Astrocyte (in vitro differentiated cells and primary cell): Measurements from ENCODE around the gene APOBEC3B. TPM values are rescaled to one million over a fixed set of nuclear protein-coding genes. Genes with fewer than 3 reads are reported as not detected.

ENCODE experiments used
- DNase-seq: peaks from one replicate; pipeline ENCODE4 v3.0.0-alpha.2; 2010; ENCODE audit warnings: low read depth
- FAIRE-seq: peaks from 2 replicates; lab custom pipeline; 2011; peaks lifted over from hg19 to GRCh38; lab: Jason Lieb, UNC
- H2AFZ ChIP-seq: 2 replicates; pipeline ENCODE4 v1.6.0; 2012; ENCODE audit warnings: low read depth, low read length, inconsistent platforms
- H3K27ac ChIP-seq: 2 replicates; pipeline ENCODE4 v1.5.1; 2011; ENCODE audit warnings: low read depth, low read length, inconsistent platforms
- H3K27me3 ChIP-seq: 2 replicates; pipeline ENCODE4 v1.6.0; 2011; ENCODE audit warnings: low read length, inconsistent platforms; ENCODE audit not compliant: insufficient read depth
- H3K36me3 ChIP-seq: 2 replicates; pipeline ENCODE4 v1.5.1; 2011; ENCODE audit warnings: low read length, inconsistent platforms; ENCODE audit not compliant: insufficient read depth
- H3K4me1 ChIP-seq: 2 replicates; pipeline ENCODE4 v1.5.1; 2011; ENCODE audit warnings: low read length, inconsistent platforms; ENCODE audit not compliant: insufficient read depth
- H3K4me2 ChIP-seq: 2 replicates; pipeline ENCODE4 v1.6.0; 2012; ENCODE audit warnings: low read length, inconsistent platforms
- H3K4me3 ChIP-seq: 2 replicates; pipeline ENCODE4 v1.5.1; 2011; ENCODE audit warnings: low read depth, mild to moderate bottlenecking, low read length, inconsistent platforms; ENCODE audit not compliant: insufficient read depth
- H3K79me2 ChIP-seq: 2 replicates; pipeline ENCODE4 v1.6.0; 2012; ENCODE audit warnings: mild to moderate bottlenecking, low read length, inconsistent platforms; ENCODE audit not compliant: insufficient read depth
- H3K9ac ChIP-seq: 2 replicates; pipeline ENCODE4 v1.6.0; 2012; ENCODE audit warnings: mild to moderate bottlenecking, low read length, inconsistent platforms
- H3K9me3 ChIP-seq: 2 replicates; pipeline ENCODE4 v1.5.1; 2012; ENCODE audit warnings: low read depth, mild to moderate bottlenecking, low read length, inconsistent platforms; ENCODE audit not compliant: insufficient read depth
- H4K20me1 ChIP-seq: 2 replicates; pipeline ENCODE4 v1.6.0; 2012; ENCODE audit warnings: low read length, inconsistent platforms; ENCODE audit not compliant: insufficient read depth
- H3K27ac Mint-ChIP-seq: one replicate; pipeline ENCODE4 v1.8.0; 2021; ENCODE audit warnings: mild to moderate bottlenecking, mixed read lengths; ENCODE audit not compliant: unreplicated experiment
- H3K27me3 Mint-ChIP-seq: one replicate; pipeline ENCODE4 v1.8.0; 2021; ENCODE audit warnings: low read depth, mixed read lengths; ENCODE audit not compliant: unreplicated experiment
- H3K36me3 Mint-ChIP-seq: one replicate; pipeline ENCODE4 v1.8.0; 2021; ENCODE audit warnings: low read depth, mixed read lengths; ENCODE audit not compliant: unreplicated experiment
- H3K4me1 Mint-ChIP-seq: one replicate; pipeline ENCODE4 v1.8.0; 2021; ENCODE audit warnings: low read depth, mixed read lengths; ENCODE audit not compliant: unreplicated experiment
- H3K4me3 Mint-ChIP-seq: one replicate; pipeline ENCODE4 v1.8.0; 2021; ENCODE audit warnings: mild to moderate bottlenecking, moderate library complexity, mixed read lengths; ENCODE audit not compliant: unreplicated experiment
- H3K9me3 Mint-ChIP-seq: one replicate; pipeline ENCODE4 v1.8.0; 2021; ENCODE audit warnings: mild to moderate bottlenecking, mixed read lengths; ENCODE audit not compliant: unreplicated experiment
- EZH2 ChIP-seq: IDR thresholded peaks from 2 replicates; pipeline ENCODE4 v1.6.1; 2012; ENCODE audit warnings: mild to moderate bottlenecking, low read length, inconsistent platforms; ENCODE audit not compliant: insufficient read depth
- total RNA-seq: library from RNA; stranded (reverse); gene quantifications from 2 replicates; pipeline ENCODE4 v1.2.1, GENCODE V29; 2021
- TF ChIP-seq, protein P1 (sequence below): IDR thresholded peaks from 2 replicates; pipeline ENCODE4 v1.5.1; 2011; ENCODE audit warnings: low read depth, mild to moderate bottlenecking, inconsistent platforms, low read length, moderate library complexity; ENCODE audit not compliant: insufficient read depth

APOBEC3B gene
- total RNA-seq, 1 donor from 2014 or later: 3.0 TPM

DNA sequence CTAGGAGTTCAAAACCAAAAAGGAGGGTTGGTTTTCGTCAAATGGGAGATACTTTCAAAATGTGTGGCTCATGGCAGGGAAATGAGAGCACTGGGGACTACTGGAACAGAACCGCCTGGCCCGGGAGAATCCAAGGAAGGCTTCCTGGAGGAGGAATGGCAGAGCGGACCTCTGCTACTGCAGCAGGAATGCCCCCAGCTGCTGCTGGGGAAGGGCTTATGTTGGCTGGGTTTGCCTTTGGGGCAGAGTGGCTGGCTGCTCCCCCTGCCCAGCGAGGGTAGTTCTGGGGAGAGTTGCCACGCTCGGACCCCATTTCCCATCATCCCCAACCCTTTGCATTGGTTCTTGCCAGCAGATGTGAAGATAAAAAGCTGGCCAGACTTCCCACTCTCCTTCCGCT is 35.4 kb upstream of the APOBEC3B start:
- FAIRE-seq (no peak), DNase-seq (no peak)
- no peak overlapping the region for H3K9ac ChIP-seq
- peaks cover 52% of the 10 kb centered on the region for H3K27me3 ChIP-seq
- no peaks in the 10 kb centered on the region for H3K9me3 ChIP-seq
- Mint-ChIP-seq H3K27me3 (peaks cover 78% of the 10 kb centered on the region), H3K36me3 (no peaks in the 10 kb centered on the region), H3K27ac (no peak overlapping the region), H3K4me1 (peaks cover under 1% of the 10 kb centered on the region), H3K4me3 (no peak overlapping the region), H3K9me3 (peaks cover 4% of the 10 kb centered on the region)
- H3K4me1 ChIP-seq: no peaks in the 10 kb centered on the region
- H3K4me3 ChIP-seq: no peak overlapping the region
- H4K20me1 ChIP-seq: no peaks in the 10 kb centered on the region
- no peak overlapping the region for H2AFZ ChIP-seq
- H3K36me3 ChIP-seq: no peaks in the 10 kb centered on the region
- H3K4me2 ChIP-seq: no peak overlapping the region
- TF ChIP-seq, protein P1, sequence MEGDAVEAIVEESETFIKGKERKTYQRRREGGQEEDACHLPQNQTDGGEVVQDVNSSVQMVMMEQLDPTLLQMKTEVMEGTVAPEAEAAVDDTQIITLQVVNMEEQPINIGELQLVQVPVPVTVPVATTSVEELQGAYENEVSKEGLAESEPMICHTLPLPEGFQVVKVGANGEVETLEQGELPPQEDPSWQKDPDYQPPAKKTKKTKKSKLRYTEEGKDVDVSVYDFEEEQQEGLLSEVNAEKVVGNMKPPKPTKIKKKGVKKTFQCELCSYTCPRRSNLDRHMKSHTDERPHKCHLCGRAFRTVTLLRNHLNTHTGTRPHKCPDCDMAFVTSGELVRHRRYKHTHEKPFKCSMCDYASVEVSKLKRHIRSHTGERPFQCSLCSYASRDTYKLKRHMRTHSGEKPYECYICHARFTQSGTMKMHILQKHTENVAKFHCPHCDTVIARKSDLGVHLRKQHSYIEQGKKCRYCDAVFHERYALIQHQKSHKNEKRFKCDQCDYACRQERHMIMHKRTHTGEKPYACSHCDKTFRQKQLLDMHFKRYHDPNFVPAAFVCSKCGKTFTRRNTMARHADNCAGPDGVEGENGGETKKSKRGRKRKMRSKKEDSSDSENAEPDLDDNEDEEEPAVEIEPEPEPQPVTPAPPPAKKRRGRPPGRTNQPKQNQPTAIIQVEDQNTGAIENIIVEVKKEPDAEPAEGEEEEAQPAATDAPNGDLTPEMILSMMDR: no peak
- no peak for TF ChIP-seq EZH2
- H3K27ac ChIP-seq: no peak overlapping the region
- no peaks in the 10 kb centered on the region for H3K79me2 ChIP-seq

DNA sequence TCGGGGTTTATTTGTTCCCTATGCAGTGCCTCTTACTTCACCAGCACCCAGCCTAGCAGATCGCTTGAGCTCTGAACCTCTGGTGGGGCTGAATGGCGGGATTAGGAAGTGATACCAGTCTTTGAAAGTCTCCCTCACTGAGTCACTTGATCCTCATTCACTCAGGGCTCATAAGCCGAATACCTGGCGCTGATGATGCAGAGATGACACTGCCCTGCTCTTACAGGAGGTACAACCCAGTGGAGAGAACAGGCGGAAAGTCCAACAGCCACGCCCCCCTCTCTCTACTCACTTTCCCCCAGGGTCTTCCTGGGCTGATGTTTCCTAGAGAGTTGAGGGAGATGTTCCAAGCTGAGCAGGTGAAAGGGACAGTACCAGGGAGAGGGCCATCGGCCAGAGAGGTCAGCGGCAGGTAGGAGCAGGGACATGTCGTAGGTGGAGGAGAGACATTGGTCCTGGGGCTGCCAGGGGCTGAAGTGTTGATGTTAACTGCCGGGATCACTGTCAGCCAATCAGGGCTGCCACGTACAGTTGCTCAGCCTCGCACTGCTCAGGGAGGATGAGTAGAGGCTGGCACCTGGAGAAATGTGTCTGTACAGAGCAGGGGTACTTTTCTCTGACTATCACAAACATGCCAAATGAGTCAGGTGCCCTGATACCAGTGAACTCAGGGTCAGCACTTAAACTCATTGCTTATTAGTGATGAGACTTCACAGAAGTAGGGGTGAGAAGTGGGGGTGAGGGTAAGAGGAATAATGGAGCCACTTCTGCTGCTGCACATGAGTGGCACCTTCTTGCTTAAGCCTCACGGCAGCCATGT is 34.6 kb upstream of the APOBEC3B start:
- no peak overlapping the region for H3K4me3 ChIP-seq
- no peaks in the 10 kb centered on the region for H3K79me2 ChIP-seq
- no peaks in the 10 kb centered on the region for H4K20me1 ChIP-seq
- DNase-seq (no peak), FAIRE-seq (no peak)
- Mint-ChIP-seq H3K27ac (no peak overlapping the region), H3K4me1 (no peaks in the 10 kb centered on the region), H3K27me3 (peaks cover 83% of the 10 kb centered on the region), H3K9me3 (peaks cover 4% of the 10 kb centered on the region), H3K36me3 (no peaks in the 10 kb centered on the region), H3K4me3 (no peak overlapping the region)
- H3K36me3 ChIP-seq: no peaks in the 10 kb centered on the region
- no peak overlapping the region for H3K9ac ChIP-seq
- peaks cover 56% of the 10 kb centered on the region for H3K27me3 ChIP-seq
- no peak overlapping the region for H3K27ac ChIP-seq
- no peak for TF ChIP-seq EZH2
- TF ChIP-seq, protein P1: no peak
- no peak overlapping the region for H3K4me2 ChIP-seq
- H3K4me1 ChIP-seq: no peaks in the 10 kb centered on the region
- H2AFZ ChIP-seq: no peak overlapping the region
- H3K9me3 ChIP-seq: no peaks in the 10 kb centered on the region
